ENCODE results near the gene SYNCRIP.
"Not testable (repeated sequence)": the region's sequence is repeated elsewhere in the genome, so short reads cannot be mapped to it uniquely, and the experiment has no call there.

Gene SYNCRIP

DNA sequence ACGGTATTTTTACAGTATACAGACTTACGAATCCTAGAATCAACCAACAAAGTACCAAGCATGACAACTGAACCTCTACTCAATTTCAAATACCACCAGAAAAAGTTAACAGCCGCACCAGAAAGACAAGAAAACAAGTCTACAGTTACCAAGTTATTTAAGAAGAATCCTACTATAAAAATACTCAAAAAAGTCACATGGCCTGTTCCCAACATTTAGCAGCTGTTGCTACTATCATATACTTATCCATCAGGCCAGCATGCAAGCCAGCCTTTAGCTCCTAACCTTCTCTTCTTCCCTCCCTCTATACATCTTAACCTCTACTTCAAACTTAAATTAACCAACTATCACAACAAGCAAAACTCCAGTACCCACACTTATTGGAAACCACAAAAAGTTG is 1.9 kb downstream of the SYNCRIP start:
- H3K27ac ChIP-seq (ENCODE audit: low read depth in 2 of 2, low read length in 2 of 2): no peak overlapping the region
- H3K4me3 ChIP-seq (ENCODE audit: low read length in 2 of 2): peak overlapping the region; percentile 96 to 97
- no peaks in the 10 kb centered on the region for H3K9me3 ChIP-seq (ENCODE audit: control insufficient read depth in 2 of 2, low read length in 2 of 2)
- H3K9ac ChIP-seq (ENCODE audit: low read depth in 1 of 2, low read length in 2 of 2): no peak overlapping the region
- peaks cover 3 to 13% of the 10 kb centered on the region in 2 donors for H3K4me1 ChIP-seq (ENCODE audit: control insufficient read depth in 2 of 2, insufficient read depth in 2 of 2, low read length in 2 of 2)
- H3K36me3 ChIP-seq (ENCODE audit: control insufficient read depth in 2 of 2, insufficient read depth in 2 of 2, low read length in 2 of 2): peaks cover 22 to 31% of the 10 kb centered on the region in 2 donors
- no peaks in the 10 kb centered on the region for H3K27me3 ChIP-seq (ENCODE audit: control insufficient read depth in 2 of 2, insufficient read depth in 2 of 2, low read length in 2 of 2)

DNA sequence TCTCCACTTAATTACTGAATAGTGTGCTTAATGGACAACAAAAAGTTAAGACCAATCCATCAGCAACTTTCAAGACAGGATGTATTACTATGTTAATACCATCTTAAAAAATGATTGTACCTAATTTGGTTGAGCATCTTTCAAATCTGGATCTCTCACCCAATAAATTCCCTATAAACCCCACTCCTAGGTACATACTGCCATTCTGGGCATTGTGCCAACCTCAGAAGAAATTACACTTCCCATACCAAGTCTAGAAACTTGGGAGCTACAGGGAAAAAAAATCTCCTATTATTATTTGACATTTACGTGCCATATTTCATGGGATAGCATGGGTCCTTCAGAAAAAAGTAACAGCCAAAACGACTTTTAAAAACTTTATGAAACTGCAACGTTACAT is 5.1 kb downstream of the SYNCRIP start:
- H3K27ac ChIP-seq (ENCODE audit: low read depth in 2 of 2, low read length in 2 of 2): no peak overlapping the region
- no peak overlapping the region for H3K4me3 ChIP-seq (ENCODE audit: low read length in 2 of 2)
- no peak overlapping the region for H3K9ac ChIP-seq (ENCODE audit: low read depth in 1 of 2, low read length in 2 of 2)
- H3K27me3 ChIP-seq (ENCODE audit: control insufficient read depth in 2 of 2, insufficient read depth in 2 of 2, low read length in 2 of 2): no peaks in the 10 kb centered on the region
- H3K4me1 ChIP-seq (ENCODE audit: control insufficient read depth in 2 of 2, insufficient read depth in 2 of 2, low read length in 2 of 2): peaks cover 3 to 7% of the 10 kb centered on the region in 2 donors
- no peaks in the 10 kb centered on the region for H3K9me3 ChIP-seq (ENCODE audit: control insufficient read depth in 2 of 2, low read length in 2 of 2)
- peaks cover 38 to 56% of the 10 kb centered on the region in 2 donors for H3K36me3 ChIP-seq (ENCODE audit: control insufficient read depth in 2 of 2, insufficient read depth in 2 of 2, low read length in 2 of 2)

DNA sequence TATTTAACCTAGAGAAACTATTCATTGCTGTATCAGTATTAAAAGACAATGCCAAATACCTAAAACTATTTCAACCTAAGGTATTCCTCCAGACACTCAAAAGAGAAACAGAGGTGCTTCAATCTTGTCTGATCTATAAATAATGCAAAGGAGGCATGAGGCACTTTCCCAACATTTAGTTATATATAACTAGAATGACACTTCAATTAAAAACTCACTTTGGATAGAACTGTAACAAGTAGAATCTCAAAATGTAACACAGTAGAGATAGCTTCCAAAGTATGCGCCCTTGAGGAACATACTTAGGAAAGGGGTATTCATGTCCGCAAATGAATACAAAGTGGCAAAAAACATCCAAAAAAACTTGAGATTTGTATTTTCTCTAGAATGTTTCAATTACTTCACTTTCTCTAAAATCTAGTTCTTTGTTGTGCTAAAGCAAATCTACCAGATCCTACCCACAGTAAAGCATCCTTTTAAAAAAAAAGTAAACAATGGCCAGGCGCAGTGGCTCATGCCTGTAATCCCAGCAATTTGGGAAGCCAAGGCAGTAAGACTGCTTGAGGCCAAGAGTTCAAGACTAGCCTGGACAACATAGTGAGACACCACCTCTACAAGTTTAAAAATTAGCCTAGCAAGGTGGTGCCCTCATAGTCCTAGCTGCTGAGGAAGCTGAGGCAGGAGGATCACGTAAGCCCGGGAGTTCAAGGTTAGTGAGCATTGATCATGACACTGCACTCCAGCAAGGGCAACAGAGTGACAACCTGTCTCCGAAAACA is 10.3 kb downstream of the SYNCRIP start:
- Histone ChIP-seq H3K9me3 (ENCODE audit: control insufficient read depth in 2 of 2, low read length in 2 of 2) (no peaks in the 10 kb centered on the region), H3K4me3 (ENCODE audit: low read length in 2 of 2) (no peak overlapping the region), H3K4me1 (ENCODE audit: control insufficient read depth in 2 of 2, insufficient read depth in 2 of 2, low read length in 2 of 2) (no peaks in the 10 kb centered on the region), H3K27me3 (ENCODE audit: control insufficient read depth in 2 of 2, insufficient read depth in 2 of 2, low read length in 2 of 2) (no peaks in the 10 kb centered on the region), H3K9ac (ENCODE audit: low read depth in 1 of 2, low read length in 2 of 2) (no peak overlapping the region), H3K27ac (ENCODE audit: low read depth in 2 of 2, low read length in 2 of 2) (no peak overlapping the region), H3K36me3 (ENCODE audit: control insufficient read depth in 2 of 2, insufficient read depth in 2 of 2, low read length in 2 of 2) (peaks cover 50 to 75% of the 10 kb centered on the region in 2 donors)

DNA sequence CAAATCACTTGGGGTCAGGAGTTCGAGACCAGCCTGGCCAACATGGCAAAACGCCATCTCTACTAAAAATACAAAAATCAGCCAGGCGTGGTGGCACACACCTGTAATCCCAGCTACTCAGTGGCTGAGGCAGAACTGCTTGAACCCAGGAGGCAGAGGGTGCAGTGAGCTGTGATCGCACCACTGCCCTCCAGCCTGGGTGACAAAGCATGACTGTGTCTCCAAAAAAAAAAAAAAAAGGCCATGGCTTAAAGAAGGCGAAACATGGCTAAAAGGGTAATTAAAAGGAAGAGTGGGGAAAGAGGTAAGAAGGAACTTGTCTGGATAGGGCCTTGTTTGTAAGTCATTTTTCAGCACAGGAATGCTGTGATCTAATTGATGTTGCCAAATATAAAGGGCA is 11.6 kb downstream of the SYNCRIP start:
- not testable (repeated sequence) for H3K27ac ChIP-seq (ENCODE audit: low read depth in 2 of 2, low read length in 2 of 2); H3K27me3 ChIP-seq (ENCODE audit: control insufficient read depth in 2 of 2, insufficient read depth in 2 of 2, low read length in 2 of 2); H3K9me3 ChIP-seq (ENCODE audit: control insufficient read depth in 2 of 2, low read length in 2 of 2); H3K4me3 ChIP-seq (ENCODE audit: low read length in 2 of 2); H3K4me1 ChIP-seq (ENCODE audit: control insufficient read depth in 2 of 2, insufficient read depth in 2 of 2, low read length in 2 of 2); H3K9ac ChIP-seq (ENCODE audit: low read depth in 1 of 2, low read length in 2 of 2)
- H3K36me3 ChIP-seq (ENCODE audit: control insufficient read depth in 2 of 2, insufficient read depth in 2 of 2, low read length in 2 of 2): peaks cover 49 to 73% of the 10 kb centered on the region in 2 donors

DNA sequence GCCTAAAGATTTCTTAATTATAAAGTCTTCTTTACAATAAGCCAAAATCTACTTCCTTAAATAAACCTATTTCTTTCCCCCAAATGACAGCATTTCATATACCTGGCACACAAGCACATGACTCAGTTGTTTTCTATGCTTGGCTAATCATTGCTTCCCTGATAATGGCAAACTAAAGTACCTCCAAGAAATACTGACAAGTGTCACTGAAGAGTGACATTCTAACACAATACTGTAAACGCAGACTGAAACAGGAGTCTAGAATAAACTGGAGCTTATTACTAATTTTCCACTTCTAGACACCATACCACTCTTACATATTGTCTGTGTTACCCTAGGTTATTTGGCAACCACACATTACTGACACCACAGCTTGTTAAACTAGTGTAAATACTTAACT is 14.3 kb downstream of the SYNCRIP start:
- Histone ChIP-seq H3K4me3 (ENCODE audit: low read length in 2 of 2) (no peak overlapping the region), H3K36me3 (ENCODE audit: control insufficient read depth in 2 of 2, insufficient read depth in 2 of 2, low read length in 2 of 2) (peaks cover 52 to 67% of the 10 kb centered on the region in 2 donors), H3K27me3 (ENCODE audit: control insufficient read depth in 2 of 2, insufficient read depth in 2 of 2, low read length in 2 of 2) (no peaks in the 10 kb centered on the region), H3K9ac (ENCODE audit: low read depth in 1 of 2, low read length in 2 of 2) (no peak overlapping the region), H3K9me3 (ENCODE audit: control insufficient read depth in 2 of 2, low read length in 2 of 2) (no peaks in the 10 kb centered on the region), H3K27ac (ENCODE audit: low read depth in 2 of 2, low read length in 2 of 2) (no peak overlapping the region), H3K4me1 (ENCODE audit: control insufficient read depth in 2 of 2, insufficient read depth in 2 of 2, low read length in 2 of 2) (no peaks in the 10 kb centered on the region)

DNA sequence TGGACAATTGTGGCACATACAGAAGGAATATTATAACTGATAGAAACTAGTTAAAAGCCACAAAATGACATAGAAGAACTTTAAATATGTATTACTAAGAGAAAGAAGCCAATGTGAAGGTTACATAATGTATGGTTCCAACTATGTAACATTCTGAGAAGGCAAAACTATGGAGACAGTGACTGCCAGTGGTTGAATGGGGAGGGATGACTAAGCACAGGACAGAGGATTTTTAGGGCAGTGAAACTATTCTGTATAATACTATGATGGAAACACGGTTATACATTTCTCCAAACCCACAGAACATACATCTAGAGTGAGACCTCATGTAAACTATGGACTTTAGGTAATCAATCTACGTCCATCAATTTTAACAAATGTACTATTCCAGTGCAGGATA is 22.4 kb downstream of the SYNCRIP start:
- no peak overlapping the region for H3K4me3 ChIP-seq (ENCODE audit: low read length in 2 of 2)
- no peak overlapping the region for H3K27ac ChIP-seq (ENCODE audit: low read depth in 2 of 2, low read length in 2 of 2)
- H3K27me3 ChIP-seq (ENCODE audit: control insufficient read depth in 2 of 2, insufficient read depth in 2 of 2, low read length in 2 of 2): no peaks in the 10 kb centered on the region
- H3K9ac ChIP-seq (ENCODE audit: low read depth in 1 of 2, low read length in 2 of 2): no peak overlapping the region
- H3K4me1 ChIP-seq (ENCODE audit: control insufficient read depth in 2 of 2, insufficient read depth in 2 of 2, low read length in 2 of 2): no peaks in the 10 kb centered on the region
- H3K9me3 ChIP-seq (ENCODE audit: control insufficient read depth in 2 of 2, low read length in 2 of 2): no peaks in the 10 kb centered on the region
- peaks cover 67 to 86% of the 10 kb centered on the region in 2 donors for H3K36me3 ChIP-seq (ENCODE audit: control insufficient read depth in 2 of 2, insufficient read depth in 2 of 2, low read length in 2 of 2)

DNA sequence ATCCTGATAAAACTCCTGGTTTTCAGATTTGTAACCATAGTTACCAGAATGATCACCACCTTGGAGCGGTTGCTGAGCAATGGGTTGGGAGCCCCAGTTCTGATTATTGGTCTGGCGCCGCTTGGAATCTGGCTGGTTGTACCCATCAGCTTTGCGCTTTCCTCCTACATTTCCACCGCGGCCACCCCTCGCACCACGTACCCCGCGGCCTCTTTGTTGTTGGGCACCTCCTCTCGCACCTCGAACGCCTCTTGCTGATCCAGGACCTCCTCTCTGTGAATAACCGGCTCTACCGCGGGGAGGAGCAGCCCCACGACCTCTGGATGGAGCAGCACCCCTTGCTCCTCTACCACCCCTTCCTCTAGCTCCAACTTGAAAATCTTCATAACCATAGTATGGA is 27.9 kb downstream of the SYNCRIP start:
- peaks cover 62 to 76% of the 10 kb centered on the region in 2 donors for H3K36me3 ChIP-seq (ENCODE audit: control insufficient read depth in 2 of 2, insufficient read depth in 2 of 2, low read length in 2 of 2)
- no peak overlapping the region for H3K27ac ChIP-seq (ENCODE audit: low read depth in 2 of 2, low read length in 2 of 2)
- no peaks in the 10 kb centered on the region for H3K27me3 ChIP-seq (ENCODE audit: control insufficient read depth in 2 of 2, insufficient read depth in 2 of 2, low read length in 2 of 2)
- no peaks in the 10 kb centered on the region for H3K4me1 ChIP-seq (ENCODE audit: control insufficient read depth in 2 of 2, insufficient read depth in 2 of 2, low read length in 2 of 2)
- H3K4me3 ChIP-seq (ENCODE audit: low read length in 2 of 2): no peak overlapping the region
- no peaks in the 10 kb centered on the region for H3K9me3 ChIP-seq (ENCODE audit: control insufficient read depth in 2 of 2, low read length in 2 of 2)
- no peak overlapping the region for H3K9ac ChIP-seq (ENCODE audit: low read depth in 1 of 2, low read length in 2 of 2)

DNA sequence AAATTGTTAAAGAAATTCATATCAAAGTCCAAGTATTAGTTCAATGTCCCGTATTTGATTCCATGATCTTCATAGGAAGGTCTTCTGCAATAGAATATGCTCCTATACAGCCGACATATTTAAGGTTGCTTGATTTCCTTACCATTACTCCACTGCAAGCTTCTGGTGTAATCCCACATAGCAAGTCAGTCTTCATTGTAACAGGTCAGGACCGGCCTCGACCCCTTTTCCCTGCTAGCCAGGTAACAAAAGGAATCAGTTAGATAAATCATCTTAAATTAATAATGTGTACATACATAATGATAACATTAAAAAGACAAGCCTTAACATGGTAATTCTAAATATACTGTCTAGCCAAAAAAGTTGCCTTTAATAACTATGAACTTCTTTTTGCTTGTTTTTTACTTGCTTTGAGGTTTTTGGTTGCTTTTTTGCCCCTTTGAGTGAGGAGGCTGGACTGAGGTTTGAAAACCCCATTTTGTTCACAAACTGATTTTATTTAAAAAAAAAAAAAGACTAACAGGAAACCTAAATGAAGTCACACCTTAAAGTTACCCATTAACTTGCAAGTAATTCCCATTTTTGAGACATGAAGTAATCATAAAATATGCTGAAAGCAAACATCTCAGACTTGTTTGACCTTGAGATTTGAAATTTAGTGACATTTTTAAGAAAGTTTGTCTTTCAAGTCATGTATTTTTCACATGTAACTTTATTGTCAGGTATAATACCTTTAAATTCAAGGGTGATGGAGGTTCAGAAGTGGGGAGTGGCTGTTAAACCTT is 29.8 kb downstream of the SYNCRIP start:
- Histone ChIP-seq H3K27me3 (ENCODE audit: control insufficient read depth in 2 of 2, insufficient read depth in 2 of 2, low read length in 2 of 2) (no peaks in the 10 kb centered on the region), H3K27ac (ENCODE audit: low read depth in 2 of 2, low read length in 2 of 2) (no peak overlapping the region), H3K9me3 (ENCODE audit: control insufficient read depth in 2 of 2, low read length in 2 of 2) (no peaks in the 10 kb centered on the region), H3K4me1 (ENCODE audit: control insufficient read depth in 2 of 2, insufficient read depth in 2 of 2, low read length in 2 of 2) (no peaks in the 10 kb centered on the region), H3K4me3 (ENCODE audit: low read length in 2 of 2) (no peak overlapping the region), H3K36me3 (ENCODE audit: control insufficient read depth in 2 of 2, insufficient read depth in 2 of 2, low read length in 2 of 2) (peaks cover 57 to 58% of the 10 kb centered on the region in 2 donors), H3K9ac (ENCODE audit: low read depth in 1 of 2, low read length in 2 of 2) (no peak overlapping the region)

DNA sequence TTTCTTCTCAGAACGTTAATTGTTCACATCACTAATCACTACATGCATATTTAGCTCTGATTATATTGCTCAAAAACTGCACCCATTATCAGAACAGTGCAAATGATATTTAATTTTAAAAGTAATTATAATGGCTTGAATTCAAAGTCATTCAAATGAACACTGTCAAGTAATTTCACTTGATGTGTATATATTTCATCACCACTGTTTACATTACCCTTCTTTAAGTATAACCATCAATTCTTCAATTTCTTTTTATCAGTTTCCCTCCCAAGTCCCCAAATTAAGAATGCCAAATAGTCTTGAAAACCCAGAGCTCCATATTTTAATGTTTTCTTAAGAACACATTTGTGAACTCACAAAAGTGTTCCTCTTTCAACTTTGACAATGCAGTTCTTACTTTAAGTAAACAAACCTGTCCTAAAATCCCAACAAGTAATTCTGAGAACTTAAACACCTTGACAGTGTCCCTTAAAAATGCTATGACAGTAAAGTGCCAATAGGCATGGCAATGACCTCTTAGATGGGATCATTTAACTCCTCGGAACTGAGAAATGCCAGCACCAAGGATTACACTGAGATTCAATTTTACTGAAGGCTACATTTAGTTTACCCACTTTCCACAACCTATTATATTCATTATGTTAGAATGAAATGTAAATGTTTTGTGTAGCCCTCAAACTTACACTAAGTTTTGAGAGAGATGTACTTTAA is 32.3 kb downstream of the SYNCRIP start:
- Histone ChIP-seq H3K27me3 (ENCODE audit: control insufficient read depth in 2 of 2, insufficient read depth in 2 of 2, low read length in 2 of 2) (no peaks in the 10 kb centered on the region), H3K27ac (ENCODE audit: low read depth in 2 of 2, low read length in 2 of 2) (no peak overlapping the region), H3K9ac (ENCODE audit: low read depth in 1 of 2, low read length in 2 of 2) (no peak overlapping the region), H3K9me3 (ENCODE audit: control insufficient read depth in 2 of 2, low read length in 2 of 2) (no peaks in the 10 kb centered on the region), H3K4me1 (ENCODE audit: control insufficient read depth in 2 of 2, insufficient read depth in 2 of 2, low read length in 2 of 2) (no peaks in the 10 kb centered on the region), H3K4me3 (ENCODE audit: low read length in 2 of 2) (no peak overlapping the region), H3K36me3 (ENCODE audit: control insufficient read depth in 2 of 2, insufficient read depth in 2 of 2, low read length in 2 of 2) (peaks cover 40 to 46% of the 10 kb centered on the region in 2 donors)

DNA sequence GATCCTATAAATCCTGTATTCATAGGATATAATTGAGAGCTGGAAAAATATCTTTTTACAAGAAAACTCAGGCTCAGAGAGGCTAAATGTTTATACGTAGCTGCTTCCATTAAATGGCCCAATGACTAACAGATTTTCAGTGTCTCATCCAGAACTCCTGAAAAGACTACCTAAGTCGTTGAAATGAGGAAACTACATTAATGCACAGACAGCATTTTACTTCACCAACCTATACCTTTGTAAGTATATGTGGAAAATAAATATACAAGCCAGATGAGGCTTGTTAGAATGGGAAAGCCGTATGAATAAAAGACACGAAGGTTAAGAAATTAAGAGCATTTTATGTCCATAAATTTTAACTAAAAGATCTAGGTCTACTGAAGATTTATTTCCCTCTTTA is 40.6 kb downstream of the SYNCRIP start:
- Histone ChIP-seq H3K4me3 (ENCODE audit: low read length in 2 of 2) (no peak overlapping the region), H3K9me3 (ENCODE audit: control insufficient read depth in 2 of 2, low read length in 2 of 2) (no peaks in the 10 kb centered on the region), H3K9ac (ENCODE audit: low read depth in 1 of 2, low read length in 2 of 2) (no peak overlapping the region), H3K27me3 (ENCODE audit: control insufficient read depth in 2 of 2, insufficient read depth in 2 of 2, low read length in 2 of 2) (no peaks in the 10 kb centered on the region), H3K4me1 (ENCODE audit: control insufficient read depth in 2 of 2, insufficient read depth in 2 of 2, low read length in 2 of 2) (no peaks in the 10 kb centered on the region), H3K27ac (ENCODE audit: low read depth in 2 of 2, low read length in 2 of 2) (no peak overlapping the region), H3K36me3 (ENCODE audit: control insufficient read depth in 2 of 2, insufficient read depth in 2 of 2, low read length in 2 of 2) (peaks cover 0 to 7% of the 10 kb centered on the region in 2 donors)
